SU-DHL-6 (cell line): ENCODE results near the gene RUNX1.

ENCODE experiments used
- H2AFZ ChIP-seq: fragments of 200-600 bp; sonication (generic); 2 replicates; pipeline ENCODE4 v1.6.1; 2014; ENCODE audit warnings: low read depth, mild to moderate bottlenecking, moderate library complexity, mixed read lengths, antibody characterized with exemption, low read length; ENCODE audit not compliant: severe bottlenecking
- H3F3A ChIP-seq: fragments of 200-600 bp; shearing (Covaris generic); 2 replicates; pipeline ENCODE4 v1.6.0; 2016; ENCODE audit warnings: antibody characterized with exemption, mild to moderate bottlenecking; ENCODE audit not compliant: insufficient read depth
- H3K27ac ChIP-seq: fragments of 200-600 bp; sonication (generic); 2 replicates; pipeline ENCODE4 v1.5.1; 2016; ENCODE audit warnings: low read depth, mild to moderate bottlenecking, low read length, moderate library complexity, mixed read lengths
- H3K27me3 ChIP-seq: fragments of 200-600 bp; sonication (generic), shearing (Covaris generic); 2 replicates; pipeline ENCODE4 v1.6.0; 2014; ENCODE audit warnings: mild to moderate bottlenecking, low read length
- H3K36me3 ChIP-seq: fragments of 200-600 bp; sonication (generic); 2 replicates; pipeline ENCODE4 v1.6.1; 2014; ENCODE audit warnings: mild to moderate bottlenecking, low read length, mixed read lengths
- H3K4me2 ChIP-seq: fragments of 300-600, 200-600 bp; shearing (Covaris generic), sonication (generic); 2 replicates; pipeline ENCODE4 v1.6.0; 2014; ENCODE audit warnings: low read length, low read depth, mild to moderate bottlenecking; ENCODE audit not compliant: poor library complexity, severe bottlenecking
- H3K4me3 ChIP-seq: fragments of 200-600 bp; sonication (generic); 2 replicates; pipeline ENCODE4 v1.5.1; 2014; ENCODE audit warnings: antibody characterized with exemption, low read length, mild to moderate bottlenecking, mixed read lengths; ENCODE audit not compliant: insufficient read depth, poor library complexity, severe bottlenecking
- H3K79me2 ChIP-seq: fragments of 200-600 bp; sonication (generic); 2 replicates; pipeline ENCODE4 v1.6.1; 2014; ENCODE audit warnings: mild to moderate bottlenecking, low read length, moderate library complexity; ENCODE audit not compliant: insufficient read depth
- H3K9ac ChIP-seq: fragments of 200-600 bp; sonication (generic); 2 replicates; pipeline ENCODE4 v1.7.0; 2014; ENCODE audit warnings: mild to moderate bottlenecking, low read length
- H3K9me2 ChIP-seq: fragments of 200-600 bp; sonication (generic); replicated peaks from 2 replicates; pipeline ENCODE4 v1.6.1; 2014; ENCODE audit warnings: low read length; ENCODE audit not compliant: insufficient read depth
- H3K9me3 ChIP-seq: fragments of 200-600 bp; sonication (generic); 2 replicates; pipeline ENCODE4 v1.6.1; 2014; ENCODE audit warnings: low read length, mixed read lengths; ENCODE audit not compliant: insufficient read depth
- H4K20me1 ChIP-seq: fragments of 200-600 bp; sonication (generic); 2 replicates; pipeline ENCODE4 v1.6.1; 2014; ENCODE audit warnings: low read depth, mild to moderate bottlenecking, antibody characterized with exemption, low read length, moderate library complexity, mixed read lengths
- EZH2phosphoT487 ChIP-seq: fragments of 200-600 bp; sonication (generic), shearing (Covaris generic); conservative IDR thresholded peaks from 2 replicates; pipeline ENCODE4 v1.6.1; 2018; ENCODE audit warnings: mild to moderate bottlenecking, antibody characterized with exemption, low read length, moderate library complexity, mixed read lengths
- TF ChIP-seq, protein P1 (sequence below): fragments of 200-600 bp; sonication (generic); IDR thresholded peaks from one replicate; pipeline ENCODE4 v1.5.1; 2017; ENCODE audit warnings: antibody characterized with exemption, mild to moderate bottlenecking, low read length, moderate library complexity; ENCODE audit not compliant: insufficient read depth, poor library complexity, severe bottlenecking

Gene RUNX1

DNA sequence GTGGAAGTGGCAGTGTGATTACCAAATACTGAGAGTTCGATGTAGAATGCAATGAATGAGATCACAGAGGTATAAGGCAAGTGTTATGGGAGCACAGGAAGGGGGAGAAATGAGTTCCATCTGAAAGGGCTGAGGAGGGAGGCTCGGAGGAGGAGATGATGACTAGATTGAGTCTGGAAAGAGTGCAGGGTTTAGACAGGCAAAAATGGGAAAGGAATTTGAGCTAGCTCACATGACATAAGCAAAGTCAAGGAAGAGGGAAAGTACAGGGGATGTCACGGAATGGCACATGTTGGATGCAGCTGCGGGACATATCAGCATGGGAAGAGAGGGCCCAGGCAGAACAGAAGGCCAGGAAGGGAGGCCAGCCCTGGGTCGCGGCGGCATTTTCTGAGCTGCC, 132.7 kb downstream of the RUNX1 start:
- no peak overlapping the region for H3K4me2 ChIP-seq
- no peak overlapping the region for H3K9ac ChIP-seq
- no peak for TF ChIP-seq EZH2phosphoT487
- peaks cover 20% of the 10 kb centered on the region for H3K79me2 ChIP-seq
- no peaks in the 10 kb centered on the region for H3K36me3 ChIP-seq
- H4K20me1 ChIP-seq: no peaks in the 10 kb centered on the region
- H2AFZ ChIP-seq: no peak overlapping the region
- H3F3A ChIP-seq: no peaks in the 10 kb centered on the region
- H3K9me3 ChIP-seq: no peaks in the 10 kb centered on the region
- H3K27me3 ChIP-seq: no peaks in the 10 kb centered on the region
- no peak overlapping the region for H3K27ac ChIP-seq
- no peaks in the 10 kb centered on the region for H3K9me2 ChIP-seq
- H3K4me3 ChIP-seq: no peak overlapping the region

DNA sequence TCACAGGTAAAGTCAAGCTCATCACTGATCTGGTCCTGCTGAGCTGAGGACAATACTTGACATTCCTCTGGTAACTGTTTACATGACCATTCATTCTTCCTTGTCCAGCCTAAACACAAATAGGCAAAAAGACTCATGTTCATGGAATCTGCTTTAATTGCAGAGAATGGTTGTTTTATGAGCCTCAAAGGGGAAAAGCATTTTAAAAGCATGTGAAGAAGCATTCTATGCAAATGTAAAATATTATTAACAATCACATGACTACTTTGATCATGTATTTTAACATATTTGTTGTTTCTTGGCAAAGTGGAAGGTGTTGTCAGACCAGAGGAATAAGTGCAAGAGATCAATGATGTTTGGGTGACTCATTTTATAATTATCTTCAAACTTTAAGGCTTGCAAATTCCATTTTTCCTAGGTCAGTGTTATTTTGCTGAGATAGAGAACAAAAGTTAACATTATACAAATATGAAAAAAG, 133.7 kb downstream of the RUNX1 start:
- TF ChIP-seq EZH2phosphoT487: no peak
- TF ChIP-seq, protein P1, sequence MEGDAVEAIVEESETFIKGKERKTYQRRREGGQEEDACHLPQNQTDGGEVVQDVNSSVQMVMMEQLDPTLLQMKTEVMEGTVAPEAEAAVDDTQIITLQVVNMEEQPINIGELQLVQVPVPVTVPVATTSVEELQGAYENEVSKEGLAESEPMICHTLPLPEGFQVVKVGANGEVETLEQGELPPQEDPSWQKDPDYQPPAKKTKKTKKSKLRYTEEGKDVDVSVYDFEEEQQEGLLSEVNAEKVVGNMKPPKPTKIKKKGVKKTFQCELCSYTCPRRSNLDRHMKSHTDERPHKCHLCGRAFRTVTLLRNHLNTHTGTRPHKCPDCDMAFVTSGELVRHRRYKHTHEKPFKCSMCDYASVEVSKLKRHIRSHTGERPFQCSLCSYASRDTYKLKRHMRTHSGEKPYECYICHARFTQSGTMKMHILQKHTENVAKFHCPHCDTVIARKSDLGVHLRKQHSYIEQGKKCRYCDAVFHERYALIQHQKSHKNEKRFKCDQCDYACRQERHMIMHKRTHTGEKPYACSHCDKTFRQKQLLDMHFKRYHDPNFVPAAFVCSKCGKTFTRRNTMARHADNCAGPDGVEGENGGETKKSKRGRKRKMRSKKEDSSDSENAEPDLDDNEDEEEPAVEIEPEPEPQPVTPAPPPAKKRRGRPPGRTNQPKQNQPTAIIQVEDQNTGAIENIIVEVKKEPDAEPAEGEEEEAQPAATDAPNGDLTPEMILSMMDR: no peak
- Histone ChIP-seq H3K27ac (no peak overlapping the region), H3F3A (no peaks in the 10 kb centered on the region), H3K4me3 (no peak overlapping the region), H3K9me3 (no peaks in the 10 kb centered on the region), H3K36me3 (no peaks in the 10 kb centered on the region), H2AFZ (no peak overlapping the region), H3K27me3 (no peaks in the 10 kb centered on the region), H3K9me2 (no peaks in the 10 kb centered on the region), H4K20me1 (no peaks in the 10 kb centered on the region), H3K4me2 (no peak overlapping the region), H3K79me2 (peaks cover 20% of the 10 kb centered on the region), H3K9ac (no peak overlapping the region)

DNA sequence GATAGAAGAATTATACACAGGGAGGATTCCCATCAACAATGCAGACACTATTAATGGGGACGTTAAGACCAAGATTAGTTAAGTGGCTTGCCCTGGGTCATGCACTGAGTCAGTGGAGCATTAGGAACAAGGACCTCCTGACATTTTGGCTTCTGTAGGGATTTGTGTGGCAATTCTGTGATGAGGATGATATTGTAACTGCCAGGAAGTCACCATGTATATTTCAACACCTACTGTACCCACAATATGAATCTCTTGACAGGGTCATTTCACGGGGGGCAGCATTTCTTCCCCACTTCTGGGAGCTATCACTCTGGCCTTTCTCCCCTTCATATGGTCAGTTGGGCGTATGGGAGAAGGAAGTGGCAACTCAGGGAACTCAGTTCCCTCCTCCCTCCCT, 134.9 kb downstream of the RUNX1 start:
- Histone ChIP-seq H3K4me2 (no peak overlapping the region), H3K4me3 (no peak overlapping the region), H3K9me2 (no peaks in the 10 kb centered on the region), H3K27me3 (no peaks in the 10 kb centered on the region), H4K20me1 (peaks cover 4% of the 10 kb centered on the region; the same call in 1 of the 2 replicates), H3F3A (no peaks in the 10 kb centered on the region), H3K27ac (no peak overlapping the region), H3K9ac (no peak overlapping the region), H3K9me3 (no peaks in the 10 kb centered on the region), H3K79me2 (peaks cover 9% of the 10 kb centered on the region), H3K36me3 (no peaks in the 10 kb centered on the region), H2AFZ (no peak overlapping the region)
- TF ChIP-seq EZH2phosphoT487: no peak
- TF ChIP-seq, protein P1: no peak

DNA sequence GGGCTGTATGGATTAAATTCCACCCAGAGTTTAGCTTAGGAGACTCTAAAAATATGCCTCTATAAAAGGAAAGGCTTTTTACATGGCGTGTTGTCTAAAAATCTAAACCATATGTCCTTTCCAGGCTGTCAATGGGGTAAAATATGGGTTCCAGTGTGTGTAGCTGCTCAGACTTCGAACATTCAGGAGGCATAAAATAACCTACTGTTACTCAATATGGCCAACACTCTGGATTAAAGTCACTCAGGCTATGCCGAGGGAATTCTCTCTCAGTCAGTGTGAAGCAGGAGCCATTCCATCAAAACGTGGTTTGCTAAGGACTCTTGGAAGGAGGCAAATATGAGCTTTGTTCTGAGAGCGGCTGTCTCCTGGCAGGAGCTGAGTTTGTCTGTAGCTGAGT, 135.3 kb downstream of the RUNX1 start:
- Histone ChIP-seq H4K20me1 (peaks cover 7% of the 10 kb centered on the region; the same call in 1 of the 2 replicates), H3K9me3 (no peaks in the 10 kb centered on the region), H3K79me2 (peaks cover 5% of the 10 kb centered on the region), H3F3A (no peaks in the 10 kb centered on the region), H2AFZ (no peak overlapping the region), H3K27ac (no peak overlapping the region), H3K9ac (no peak overlapping the region), H3K4me2 (no peak overlapping the region), H3K4me3 (no peak overlapping the region), H3K27me3 (no peaks in the 10 kb centered on the region), H3K9me2 (no peaks in the 10 kb centered on the region), H3K36me3 (no peaks in the 10 kb centered on the region)
- TF ChIP-seq, protein P1: no peak
- no peak for TF ChIP-seq EZH2phosphoT487
